Activated naive CD4-positive, alpha-beta T cell treated with anti-CD3 and anti-CD28 coated beads, Interleukin-2, amount 50 U/mL, for 72 hours (primary cell): ENCODE results near the gene ATP5ME. TPM values are rescaled to one million over a fixed set of nuclear protein-coding genes. Genes with fewer than 3 reads are reported as not detected.
A peak's percentile ranks its signal among the peaks of the same experiment; 100 is the strongest.

Source experiments
- ATAC-seq, 2 donors: fragments of 150-1000 bp; cut with Tn5 transposase; 2 replicates each; pipeline ENCODE4 v1.10.0; 2021; ENCODE audit warnings: mild to moderate bottlenecking in 2 of 2, moderate library complexity in 2 of 2
- DNase-seq, 2 donors: peaks; one replicate each; pipeline ENCODE4 v3.0.0; 2021 to 2022; ENCODE audit warnings: low spot score in 2 of 2
- H3K27ac Mint-ChIP-seq, 2 donors: one replicate each; pipeline ENCODE4 v1.8.0; 2022; ENCODE audit warnings: mild to moderate bottlenecking in 2 of 2, mixed read lengths in 2 of 2
- H3K36me3 Mint-ChIP-seq, 2 donors: one replicate each; pipeline ENCODE4 v1.8.0; 2022; ENCODE audit warnings: mixed read lengths in 2 of 2
- H3K9me3 Mint-ChIP-seq, 2 donors: one replicate each; pipeline ENCODE4 v1.8.0; 2022; ENCODE audit warnings: mixed read lengths in 2 of 2
- total RNA-seq, 2 donors: library from RNA; stranded (reverse); gene quantifications; one replicate each; pipeline ENCODE4 v1.2.3, GENCODE V29; 2022

ATP5ME gene
- total RNA-seq, 2 donors from 2014 or later, result 131 to 221 TPM

DNA sequence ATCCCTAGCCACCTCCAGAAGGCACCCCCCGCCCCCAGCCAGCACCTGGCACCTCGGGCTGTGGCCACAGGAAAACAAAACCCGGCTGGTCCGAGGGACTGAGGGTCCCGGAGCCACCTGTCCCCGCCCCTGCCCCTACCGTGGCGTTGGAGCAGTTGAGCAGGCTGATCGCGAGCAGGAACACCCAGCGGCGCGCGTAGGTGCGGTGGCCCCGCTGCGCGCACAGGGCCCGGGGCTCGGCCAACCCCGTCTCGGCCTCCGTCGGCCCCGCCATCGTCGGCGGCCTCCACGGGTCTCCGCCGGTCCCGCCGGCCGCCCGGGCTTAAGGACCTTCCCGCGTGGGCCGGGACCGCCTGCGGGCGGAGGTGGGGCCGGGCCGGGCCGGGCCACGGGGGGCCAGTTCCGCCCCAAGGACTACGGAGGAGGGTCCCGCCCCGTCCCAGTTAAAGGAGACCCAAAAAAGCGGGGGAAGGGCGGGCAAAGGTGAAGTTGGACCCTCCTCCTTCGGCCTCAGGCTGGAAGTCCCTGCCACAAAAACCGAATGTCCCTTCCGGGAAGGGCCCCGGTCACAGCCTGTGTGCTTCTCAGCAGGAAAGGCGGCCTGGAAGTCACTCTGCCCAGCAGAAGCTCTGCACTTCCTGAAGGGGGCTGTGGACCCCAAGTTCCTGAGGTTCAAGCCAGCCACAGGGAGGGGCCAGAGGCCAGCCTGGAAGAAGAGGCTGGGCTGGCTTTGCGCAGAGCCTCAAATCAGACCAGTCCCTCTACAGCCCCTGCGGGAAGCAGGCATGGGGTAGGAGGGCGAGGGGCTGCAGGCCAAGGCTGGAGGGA lies 15.0 kb upstream of the ATP5ME start, which contains the start of gene SLC49A3:
TSS of gene SLC49A3 (minus strand) at position 298 of the 828 bp plus-strand sequence. CDS start at position 274, 24 bp downstream.
- peak in 1 of 2 donors; percentile 54 for DNase-seq

DNA sequence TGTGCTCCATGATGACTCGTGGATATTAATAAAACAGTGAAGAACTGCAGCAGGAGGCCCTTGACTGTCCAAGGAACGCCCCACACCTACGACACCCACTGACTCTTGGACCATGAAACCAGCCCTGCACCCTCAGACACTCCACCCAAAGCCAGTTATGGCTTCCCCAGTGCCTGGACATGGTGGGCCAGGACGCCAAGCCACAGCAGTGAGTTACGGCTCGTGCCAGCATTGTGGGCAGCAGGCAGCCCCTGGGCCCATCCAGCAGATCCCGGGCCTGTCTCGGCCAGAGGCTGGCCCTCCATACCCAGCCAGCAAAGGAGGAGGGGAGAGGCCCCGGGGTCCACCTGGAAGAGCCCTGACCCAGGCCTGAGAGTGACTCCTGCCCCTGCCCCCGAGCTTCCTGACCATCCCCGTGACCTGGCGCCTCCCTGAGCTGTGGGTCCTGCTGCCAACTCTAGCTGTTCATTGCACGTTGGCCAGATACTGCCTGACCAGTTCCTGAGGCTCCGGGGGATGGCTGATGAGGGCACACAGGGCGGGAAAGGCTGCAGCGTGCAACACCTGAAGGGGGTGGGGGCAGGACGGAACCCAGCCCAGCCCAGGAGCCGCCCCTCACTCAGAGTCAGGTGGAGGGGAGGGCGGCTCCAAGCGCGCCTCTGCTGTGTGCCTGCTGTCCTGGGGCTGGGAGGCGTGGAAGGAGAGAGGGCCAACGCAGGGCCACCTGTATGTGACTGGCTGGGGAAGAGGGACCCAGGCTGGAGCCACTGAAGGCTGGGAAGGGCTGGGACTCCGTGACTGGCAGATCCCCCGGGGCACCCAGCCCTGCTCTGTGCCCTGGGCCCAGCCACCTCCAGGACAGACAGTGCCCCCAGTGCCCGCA lies 14.1 kb upstream of the ATP5ME start:
- no peaks in the 10 kb centered on the region for H3K9me3 Mint-ChIP-seq
- ATAC-seq (peak in 1 of 2 donors; percentile 14), DNase-seq (no peak)
- no peaks in the 10 kb centered on the region for H3K36me3 Mint-ChIP-seq
- no peak overlapping the region for H3K27ac Mint-ChIP-seq

More for the DNA sequence above, 15.0 kb upstream of the ATP5ME start, which contains the start of gene SLC49A3:
- ATAC-seq, result peak; percentile 23 to 42
- H3K36me3 Mint-ChIP-seq, result no peaks in the 10 kb centered on the region
- H3K9me3 Mint-ChIP-seq, result no peaks in the 10 kb centered on the region
- no peak within 1 kb of the TSS for H3K27ac Mint-ChIP-seq

DNA sequence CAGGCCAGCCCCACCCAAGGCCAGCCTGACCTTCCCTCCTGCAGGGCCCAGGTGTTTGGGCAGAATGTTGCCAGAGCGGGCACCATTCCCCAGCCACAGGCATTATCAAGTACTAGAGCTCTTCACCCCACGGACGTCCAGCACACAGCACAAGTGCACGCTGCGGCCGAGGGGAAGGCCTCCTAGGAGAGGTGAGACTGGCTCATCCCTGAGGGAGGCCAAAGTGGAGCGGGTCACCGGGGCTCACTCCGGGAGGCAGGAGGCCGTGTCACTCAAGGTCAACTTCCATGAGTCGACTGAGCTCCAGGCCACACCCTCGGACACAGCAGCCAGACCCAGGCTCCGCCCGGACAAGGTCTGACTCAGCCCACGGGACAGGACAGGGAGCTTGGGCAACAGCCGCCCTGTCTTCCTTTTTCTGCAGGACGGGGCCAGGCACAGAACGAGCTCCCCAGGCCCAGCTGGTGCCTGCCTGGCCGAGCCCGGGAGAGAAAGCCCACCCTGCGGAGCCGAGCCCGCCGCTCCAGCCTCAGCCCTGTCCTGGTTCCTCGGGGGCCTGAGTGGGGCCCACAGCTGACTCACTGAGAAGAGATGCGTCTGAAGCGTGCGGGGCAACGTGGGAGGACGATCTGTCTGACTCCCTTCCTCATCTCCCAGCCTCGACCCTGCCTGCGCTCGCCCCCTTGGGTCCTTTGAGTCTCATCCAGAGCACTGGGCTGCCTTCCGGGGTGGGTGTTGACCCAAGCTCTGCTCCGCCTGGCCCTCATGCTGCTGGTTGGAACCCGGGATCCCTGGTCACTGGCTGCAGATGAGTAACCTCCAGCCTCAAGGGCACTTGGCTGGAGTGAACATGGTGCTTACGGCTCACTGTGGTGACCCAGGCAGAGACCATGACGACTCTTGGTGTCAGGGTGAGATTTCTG lies 13.2 kb upstream of the ATP5ME start:
- no peaks in the 10 kb centered on the region for H3K36me3 Mint-ChIP-seq
- no peak for ATAC-seq
- no peak overlapping the region for H3K27ac Mint-ChIP-seq
- H3K9me3 Mint-ChIP-seq, result no peaks in the 10 kb centered on the region
- DNase-seq, result no peak

DNA sequence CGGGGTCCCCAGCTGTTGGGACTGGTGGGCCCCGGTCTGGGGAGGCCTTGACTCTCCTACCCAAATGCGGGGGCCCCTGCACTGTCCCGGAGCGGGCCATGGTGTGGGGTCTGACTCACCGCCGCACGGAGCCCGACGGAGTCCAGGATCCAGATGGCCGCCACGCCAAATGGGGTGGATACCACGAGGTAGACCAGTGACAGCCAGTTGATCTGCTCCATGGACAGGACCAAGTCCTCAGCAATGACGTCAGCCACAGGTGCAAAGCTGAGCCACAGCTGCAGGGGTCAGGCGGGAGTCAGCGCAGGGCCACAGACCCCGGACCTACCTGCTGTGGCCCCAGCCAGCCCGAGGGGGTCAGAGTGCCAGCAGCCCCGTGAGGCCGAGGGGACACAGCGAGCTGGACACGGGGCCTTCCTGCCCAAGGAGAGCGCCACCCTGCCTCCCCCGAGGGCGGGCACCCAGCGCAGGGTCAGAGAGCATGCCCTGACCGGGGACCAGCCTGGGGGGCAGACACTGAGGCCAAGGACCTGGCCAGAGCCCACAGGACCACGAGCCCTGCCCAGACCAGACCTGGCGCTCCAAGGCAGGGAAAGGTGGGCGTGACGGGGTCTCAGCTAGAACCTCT lies 12.5 kb upstream of the ATP5ME start:
- ATAC-seq, result no peak
- no peak for DNase-seq
- no peaks in the 10 kb centered on the region for H3K9me3 Mint-ChIP-seq
- H3K36me3 Mint-ChIP-seq, result no peaks in the 10 kb centered on the region
- H3K27ac Mint-ChIP-seq, result no peak overlapping the region

DNA sequence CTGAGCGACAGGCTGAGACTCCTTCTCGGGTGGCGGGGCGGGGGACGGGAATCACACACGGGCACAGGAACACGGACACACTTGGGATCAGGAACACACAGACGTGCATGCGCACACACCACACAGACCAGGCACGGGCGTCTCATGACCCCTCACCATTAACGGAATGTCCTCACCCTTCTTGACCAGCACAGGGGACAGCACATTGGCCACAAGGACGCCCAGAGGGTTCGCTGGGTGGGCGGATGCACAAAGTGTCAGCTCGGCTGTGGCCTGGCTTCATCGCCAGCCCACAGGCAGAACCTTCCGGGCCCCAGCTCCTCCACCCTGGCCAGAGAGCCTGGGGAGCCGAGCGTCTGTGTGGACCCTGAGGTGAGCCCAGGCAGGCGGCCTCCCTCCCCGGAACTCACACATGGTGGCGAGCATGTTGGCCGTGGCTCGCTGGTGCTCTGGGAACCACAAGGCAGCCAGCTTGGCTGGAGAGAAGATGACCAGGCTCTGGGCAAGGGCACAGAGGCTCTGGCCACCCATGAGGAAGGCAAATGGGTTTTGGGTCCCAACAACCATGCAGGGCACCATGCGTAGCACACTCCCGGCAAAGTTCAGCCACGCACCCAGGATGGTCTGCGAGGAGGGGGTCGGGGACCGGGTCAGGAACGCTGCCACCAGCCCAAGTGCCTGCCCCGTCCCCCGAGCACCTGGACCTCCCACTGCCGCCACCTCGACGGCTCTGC lies 11.8 kb upstream of the ATP5ME start:
- H3K27ac Mint-ChIP-seq, result no peak overlapping the region
- H3K36me3 Mint-ChIP-seq, result no peaks in the 10 kb centered on the region
- ATAC-seq, result no peak
- DNase-seq, result no peak
- no peaks in the 10 kb centered on the region for H3K9me3 Mint-ChIP-seq

DNA sequence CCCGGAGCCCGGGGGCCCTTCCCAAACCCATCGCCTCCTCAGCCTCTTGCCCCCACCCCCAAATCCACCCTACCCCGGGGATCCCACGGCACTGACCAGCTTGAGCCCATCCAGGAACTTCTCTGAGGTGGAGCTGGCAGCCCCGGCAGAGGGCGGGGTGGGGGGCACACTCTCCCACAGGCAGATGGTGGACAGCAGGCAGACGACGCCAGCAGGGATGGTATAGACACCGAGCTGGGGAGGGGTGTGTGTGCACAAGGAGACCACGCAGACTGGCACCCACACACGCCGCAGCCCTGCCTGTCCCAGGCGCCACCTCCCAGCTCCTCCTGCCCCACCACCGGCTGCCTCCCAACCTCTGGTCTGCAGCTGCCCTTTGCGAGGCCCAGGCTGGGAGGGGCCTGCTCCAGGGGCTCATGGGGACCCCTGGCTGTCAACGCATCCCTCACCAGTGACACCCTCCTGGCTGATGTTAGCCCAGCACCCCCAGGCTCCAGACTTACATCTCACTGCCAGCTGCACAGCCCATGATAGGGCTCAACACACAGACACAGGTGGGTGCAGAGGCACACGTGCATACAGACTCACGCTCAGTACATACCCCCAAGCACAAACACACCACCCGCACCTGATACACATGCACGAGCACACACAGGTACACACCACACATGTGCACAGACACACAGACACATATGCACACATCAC lies 10.7 kb upstream of the ATP5ME start:
- Mint-ChIP-seq H3K36me3 (no peaks in the 10 kb centered on the region), H3K27ac (no peak overlapping the region), H3K9me3 (no peaks in the 10 kb centered on the region)
- DNase-seq, result peak in 1 of 2 donors; percentile 57
- ATAC-seq, result no peak

DNA sequence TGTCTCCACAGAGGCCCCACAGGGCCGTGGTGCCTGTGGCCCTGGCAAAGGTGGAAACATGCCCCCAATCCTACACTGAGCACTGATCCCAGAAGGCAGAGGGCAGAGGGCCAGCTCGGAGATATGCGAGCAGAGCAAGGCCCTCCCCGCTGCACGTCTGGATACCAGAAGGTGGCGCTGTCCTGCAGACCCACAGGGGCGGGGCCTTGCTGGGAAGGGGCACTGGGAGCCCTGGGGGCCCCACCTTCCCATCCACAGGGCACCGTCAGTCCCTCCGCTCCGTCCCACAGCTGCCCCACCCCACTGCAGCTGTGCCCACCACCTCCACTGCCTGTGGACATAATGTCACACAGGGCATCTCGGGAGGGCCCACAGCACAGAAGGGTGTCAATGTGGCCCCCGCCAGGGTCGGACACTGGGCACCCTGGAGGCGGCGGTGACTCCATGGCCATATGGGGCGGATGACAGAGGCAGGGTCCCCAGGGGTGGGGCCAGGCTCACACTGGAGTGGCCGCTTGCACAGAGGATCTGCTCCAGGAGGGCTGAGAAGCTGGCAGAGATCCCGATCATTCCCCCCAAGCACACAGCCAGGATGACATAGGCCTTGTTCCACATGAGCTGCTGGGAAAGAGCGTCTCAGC lies 10.0 kb upstream of the ATP5ME start:
- ATAC-seq (peak; percentile 19 to 57), DNase-seq (peak; percentile 55 to 67)
- Mint-ChIP-seq H3K36me3 (no peaks in the 10 kb centered on the region), H3K27ac (no peak overlapping the region), H3K9me3 (no peaks in the 10 kb centered on the region)

DNA sequence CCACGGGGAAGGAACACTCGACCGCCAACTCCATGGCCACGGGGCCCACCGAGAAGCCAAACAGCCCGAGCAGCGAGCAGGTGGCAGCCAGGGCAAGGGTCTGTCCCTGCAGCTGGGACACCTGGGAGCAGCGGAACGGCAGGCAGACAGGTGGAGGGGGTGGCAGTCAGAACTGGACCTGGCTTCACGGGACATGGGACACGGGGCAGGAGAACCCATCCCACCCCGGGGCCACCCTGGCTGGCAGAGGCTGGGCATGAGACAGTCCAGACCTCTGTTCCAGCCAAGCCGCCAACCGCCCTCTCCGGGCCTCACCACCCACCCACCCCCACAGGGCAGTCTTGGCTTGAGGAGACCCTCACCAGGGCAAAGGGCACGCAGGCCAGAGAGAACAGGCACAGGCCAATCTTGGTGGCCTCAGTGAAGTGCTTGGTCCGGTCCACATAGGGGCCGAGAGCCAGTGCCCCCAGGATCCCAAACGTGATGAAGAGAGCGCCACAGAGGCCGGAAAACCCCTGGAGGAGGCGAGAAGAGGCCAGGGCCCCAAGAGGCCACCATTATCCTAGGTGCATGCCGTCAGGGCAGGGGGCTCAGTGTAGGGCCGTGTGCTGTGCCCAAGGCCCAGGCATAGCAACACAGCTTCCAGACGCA lies 9.3 kb upstream of the ATP5ME start:
- H3K27ac Mint-ChIP-seq, result no peak overlapping the region
- ATAC-seq (peak in 1 of 2 donors; percentile 34), DNase-seq (no peak)
- no peaks in the 10 kb centered on the region for H3K9me3 Mint-ChIP-seq
- H3K36me3 Mint-ChIP-seq, result no peaks in the 10 kb centered on the region

DNA sequence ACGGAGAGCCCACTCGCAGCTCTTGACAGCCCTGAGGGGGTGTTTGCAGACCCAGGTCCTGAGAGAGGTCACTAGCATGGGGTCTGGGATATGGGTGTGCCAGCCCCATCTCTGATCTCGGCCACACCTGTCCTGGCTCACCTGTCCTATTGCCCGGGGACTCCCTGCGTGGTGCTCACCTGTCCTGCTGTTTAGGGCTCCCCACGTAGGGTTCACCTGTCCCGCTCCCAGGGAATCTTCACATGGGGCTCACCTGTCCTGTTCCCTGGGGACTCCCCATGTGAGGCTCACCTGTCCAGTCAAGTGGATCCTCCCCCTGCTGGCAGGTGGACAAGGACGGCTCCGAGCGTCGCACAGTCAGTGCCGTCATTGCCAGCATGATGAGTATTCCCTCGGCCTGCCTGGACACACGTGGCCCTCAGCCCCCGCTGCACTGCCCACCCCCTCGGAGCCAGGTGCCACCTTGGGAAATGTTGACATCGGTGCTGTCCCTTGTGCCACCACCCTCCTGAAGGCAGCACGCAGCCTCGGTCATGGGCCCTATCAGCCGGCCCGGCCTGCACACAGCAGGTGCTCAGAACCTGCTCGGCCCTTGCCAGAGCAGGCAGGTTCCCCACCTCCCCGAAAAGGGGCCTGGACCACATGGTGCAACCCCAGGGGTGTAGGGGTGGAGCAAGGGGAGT lies 8.6 kb upstream of the ATP5ME start:
- DNase-seq (no peak), ATAC-seq (no peak)
- Mint-ChIP-seq H3K9me3 (no peaks in the 10 kb centered on the region), H3K27ac (no peak overlapping the region), H3K36me3 (no peaks in the 10 kb centered on the region)

DNA sequence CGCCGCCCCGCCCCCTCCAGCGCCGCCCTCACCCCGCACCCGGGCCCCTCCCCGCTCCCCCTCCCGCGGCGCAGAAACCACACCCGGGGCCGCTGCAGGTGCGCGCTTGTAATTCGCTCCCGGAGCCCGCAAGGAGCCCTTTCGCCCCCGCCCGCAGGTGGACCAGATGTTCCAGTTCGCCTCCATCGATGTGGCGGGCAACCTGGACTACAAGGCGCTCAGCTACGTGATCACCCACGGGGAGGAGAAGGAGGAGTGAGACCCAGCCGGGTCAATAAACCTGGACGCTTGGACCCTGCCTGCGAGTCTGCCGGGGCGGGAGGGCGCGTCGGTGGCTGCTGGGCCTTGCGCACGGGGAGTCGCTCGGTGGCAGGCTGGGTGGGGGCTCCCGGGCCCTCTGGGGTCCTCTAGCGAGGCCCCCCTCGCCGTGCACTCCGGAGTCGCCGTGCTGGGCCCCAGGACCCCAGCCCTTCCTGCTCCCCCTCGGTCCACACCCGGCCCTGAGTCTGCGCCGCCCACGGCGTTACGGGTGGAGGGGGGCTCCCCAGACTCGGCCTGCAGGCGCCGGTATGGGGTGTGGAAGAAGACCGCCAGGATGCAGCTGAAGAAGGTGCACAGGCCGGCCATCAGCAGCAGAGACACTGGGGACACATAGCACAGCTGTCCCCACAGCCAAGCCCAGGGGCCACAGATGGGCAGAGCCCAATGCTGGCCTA lies 7.8 kb upstream of the ATP5ME start:
- H3K27ac Mint-ChIP-seq, result no peak overlapping the region
- DNase-seq (no peak), ATAC-seq (no peak)
- H3K36me3 Mint-ChIP-seq, result no peaks in the 10 kb centered on the region
- H3K9me3 Mint-ChIP-seq, result no peaks in the 10 kb centered on the region

DNA sequence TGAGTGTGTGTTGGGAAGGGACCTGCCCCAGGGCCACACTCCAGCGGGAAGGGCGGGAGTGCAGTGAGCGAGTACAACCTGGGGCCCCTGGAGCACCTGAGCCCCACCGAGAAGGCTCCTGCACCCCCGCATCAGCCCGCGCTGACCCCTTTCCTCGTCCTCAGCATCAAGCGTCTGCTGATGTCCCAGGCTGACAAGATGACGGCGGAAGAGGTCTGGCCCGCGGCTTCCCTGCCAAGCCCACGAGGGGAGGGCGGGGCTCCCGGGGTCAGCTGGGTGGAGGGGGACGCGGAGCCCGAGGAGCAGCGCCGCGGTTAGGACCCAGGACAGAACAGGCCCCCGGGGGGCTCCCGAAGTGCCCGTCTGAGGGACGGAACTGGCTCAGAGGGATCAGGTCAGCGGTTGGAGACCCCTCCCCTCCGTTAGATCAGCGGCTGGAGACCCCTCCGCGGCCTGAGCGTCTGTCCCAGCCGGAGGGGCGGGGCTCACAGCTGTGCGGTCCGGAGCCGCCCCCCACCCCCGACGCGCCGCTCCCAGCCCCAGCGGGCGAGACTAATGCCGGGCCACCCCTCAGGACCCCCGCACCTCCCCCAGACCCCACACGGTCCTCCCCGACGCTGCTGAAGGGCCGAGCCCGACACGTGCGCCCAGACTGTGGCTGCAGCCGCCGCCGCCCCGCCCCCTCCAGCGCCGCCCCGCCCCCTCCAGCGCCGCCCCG lies 7.0 kb upstream of the ATP5ME start:
- Mint-ChIP-seq H3K27ac (peak overlapping the region in 1 of 2 donors; percentile 40), H3K36me3 (no peaks in the 10 kb centered on the region), H3K9me3 (no peaks in the 10 kb centered on the region)
- ATAC-seq, result peak; percentile 34 to 61
- DNase-seq, result no peak

DNA sequence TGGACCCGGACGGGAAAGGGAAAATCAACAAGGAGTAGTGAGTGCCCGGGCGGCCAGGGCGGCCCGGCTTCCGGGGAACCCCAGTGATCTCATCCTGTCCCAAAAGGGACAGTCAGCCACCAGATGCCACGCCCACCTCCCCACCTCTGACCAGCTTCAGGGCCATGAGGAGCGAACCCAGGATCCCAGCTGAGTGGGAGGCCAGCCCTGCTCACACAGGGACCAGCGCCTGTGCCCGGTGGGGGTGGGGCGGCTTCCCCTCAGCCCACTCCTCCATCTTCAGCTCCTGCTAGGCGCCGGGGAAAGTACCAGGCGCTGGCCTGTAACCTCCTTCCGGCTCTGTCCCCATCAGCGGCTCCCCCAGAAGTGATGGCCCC lies 6.5 kb upstream of the ATP5ME start:
- ATAC-seq (peak in 1 of 2 donors; percentile 35), DNase-seq (no peak)
- no peaks in the 10 kb centered on the region for H3K36me3 Mint-ChIP-seq
- no peaks in the 10 kb centered on the region for H3K9me3 Mint-ChIP-seq
- peak overlapping the region in 1 of 2 donors; percentile 40 for H3K27ac Mint-ChIP-seq
